GM12872 (cell line): ENCODE results near the gene LRRC3.

Source experiments
- CTCF ChIP-seq: IDR thresholded peaks from 3 replicates; pipeline ENCODE4 v1.5.1; 2011; ENCODE audit warnings: low read depth, mild to moderate bottlenecking, low read length, moderate library complexity; ENCODE audit not compliant: insufficient read depth

Gene LRRC3

DNA sequence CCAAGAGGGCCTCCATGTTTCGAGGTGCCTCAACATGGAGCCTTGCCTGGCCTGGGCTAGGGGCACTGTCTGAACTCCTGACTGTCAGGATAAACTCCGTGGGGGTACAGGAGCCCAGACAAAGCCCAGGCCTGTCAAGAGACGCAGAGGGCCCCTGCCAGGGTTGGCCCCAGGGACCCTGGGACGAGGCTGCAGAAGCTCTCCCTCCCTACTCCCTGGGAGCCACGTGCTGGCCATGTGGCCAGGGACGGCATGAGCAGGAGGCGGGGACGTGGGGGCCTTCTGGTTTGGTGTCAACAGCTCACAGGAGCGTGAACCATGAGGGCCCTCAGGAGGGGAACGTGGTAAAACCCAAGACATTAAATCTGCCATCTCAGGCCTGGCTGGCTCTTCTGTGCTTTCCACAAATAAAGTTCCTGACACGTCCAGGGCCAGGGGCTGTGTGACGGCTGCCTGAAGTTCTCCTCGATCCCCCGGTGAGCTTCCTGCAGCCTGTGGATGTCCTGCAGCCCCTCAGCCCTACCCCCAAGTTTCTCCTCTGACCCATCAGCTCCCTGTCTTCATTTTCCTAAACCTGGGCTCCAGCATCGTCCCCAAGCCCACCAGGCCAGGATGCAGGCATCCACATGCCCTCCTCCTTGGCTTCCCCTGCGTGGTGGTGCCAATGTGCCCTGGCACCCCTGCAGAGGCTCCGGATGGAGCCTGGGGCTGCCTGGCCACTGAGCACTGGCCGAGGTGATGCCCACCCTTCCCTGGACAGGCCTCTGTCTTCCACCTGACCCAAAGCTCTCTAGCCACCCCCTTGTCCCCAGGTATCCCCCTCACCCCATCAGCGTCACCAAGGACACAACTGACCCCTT, 12.8 kb upstream of the LRRC3 start:
- TF ChIP-seq CTCF, result no peak

GRCh38 chr21:44443291-44443890, 11.9 kb upstream of the LRRC3 start:
- no peak for TF ChIP-seq CTCF

GRCh38 chr21:44443891-44444285, 11.4 kb upstream of the LRRC3 start:
- no peak for TF ChIP-seq CTCF

- TF ChIP-seq CTCF, result peak; percentile 57
Measured at GRCh38 chr21:44444286-44444931, 10.9 kb upstream of the LRRC3 start.

- TF ChIP-seq CTCF, result no peak
Measured at GRCh38 chr21:44445145-44445812, 10.0 kb upstream of the LRRC3 start.

- no peak for TF ChIP-seq CTCF
Measured at GRCh38 chr21:44448651-44449131, 6.6 kb upstream of the LRRC3 start.
